Fibroblast of lung (primary cell): ENCODE results near the gene NOS1AP. TPM values are rescaled to one million over a fixed set of nuclear protein-coding genes. Genes with fewer than 3 reads are reported as not detected.

Experiments
- DNase-seq, 2 donors: peaks; one replicate each; pipeline versions ENCODE4 v3.0.0 to v3.0.0-alpha.2; 2010; ENCODE audit warnings: low read depth in 2 of 2
- H2AFZ ChIP-seq: 2 replicates; pipeline ENCODE4 v1.5.1; 2012; ENCODE audit warnings: low read length, control low read depth, inconsistent platforms
- H3K27ac ChIP-seq: 2 replicates; pipeline ENCODE4 v1.5.1; 2011; ENCODE audit warnings: low read length, control low read depth; ENCODE audit not compliant: insufficient read depth
- H3K27me3 ChIP-seq: 2 replicates; pipeline ENCODE4 v1.5.1; 2011; ENCODE audit warnings: mild to moderate bottlenecking, low read length; ENCODE audit not compliant: control insufficient read depth, insufficient read depth
- H3K36me3 ChIP-seq: 2 replicates; pipeline ENCODE4 v1.5.1; 2011; ENCODE audit warnings: low read length; ENCODE audit not compliant: control insufficient read depth, insufficient read depth
- H3K4me1 ChIP-seq: 2 replicates; pipeline ENCODE4 v1.5.1; 2011; ENCODE audit warnings: low read length; ENCODE audit not compliant: control insufficient read depth, insufficient read depth; ENCODE audit errors: extremely low read depth
- H3K4me2 ChIP-seq: 2 replicates; pipeline ENCODE4 v1.5.1; 2011; ENCODE audit warnings: low read length, control low read depth; ENCODE audit not compliant: insufficient read depth; ENCODE audit errors: extremely low read depth
- H3K4me3 ChIP-seq, 4 experiments: fragments of 200-600 bp in 1 of 4; sonication (generic) in 1 of 4; replicated peaks in 1 of 4; 2 replicates each; pipeline ENCODE4 v1.5.1; 2011 to 2016; ENCODE audit warnings: low read length in 4 of 4, low read depth in 3 of 4, mild to moderate bottlenecking in 3 of 4, control low read depth in 2 of 4, inconsistent platforms in 1 of 4, mixed read lengths in 1 of 4; ENCODE audit not compliant: insufficient read depth in 1 of 4; ENCODE audit errors: control extremely low read depth in 1 of 4
- H3K79me2 ChIP-seq: 2 replicates; pipeline ENCODE4 v1.5.1; 2012; ENCODE audit warnings: mild to moderate bottlenecking, low read length, inconsistent platforms; ENCODE audit not compliant: control insufficient read depth, insufficient read depth
- H3K9ac ChIP-seq: 2 replicates; pipeline ENCODE4 v1.5.1; 2011; ENCODE audit warnings: mild to moderate bottlenecking, low read length, control low read depth; ENCODE audit not compliant: insufficient read depth
- H3K9me3 ChIP-seq: 2 replicates; pipeline ENCODE4 v1.5.1; 2012; ENCODE audit warnings: low read depth, low read length; ENCODE audit not compliant: control insufficient read depth, insufficient read depth
- H4K20me1 ChIP-seq: 2 replicates; pipeline ENCODE4 v1.5.1; 2011; ENCODE audit warnings: low read length; ENCODE audit not compliant: control insufficient read depth, insufficient read depth; ENCODE audit errors: extremely low read depth
- CTCF ChIP-seq, 2 donors: IDR thresholded peaks in 1 of 2; conservative IDR thresholded peaks in 1 of 2; 1 replicate in 1 of 2; 2 replicates in 1 of 2; pipeline ENCODE4 v1.5.1; 2011 to 2012; ENCODE audit warnings: low read length in 2 of 2, control low read depth in 1 of 2, inconsistent platforms in 1 of 2, low read depth in 1 of 2, mild to moderate bottlenecking in 1 of 2
- EZH2 ChIP-seq: IDR thresholded peaks from 2 replicates; pipeline ENCODE4 v1.5.1; 2012; ENCODE audit warnings: low read length, control low read depth, mild to moderate bottlenecking; ENCODE audit errors: missing control alignments
- polyA plus RNA-seq, 2 donors: library from polyadenylated mRNA; depleted of rRNA in 1 of 2; stranded (reverse) in 1 of 2; unstranded in 1 of 2; fragments of >200 nt; gene quantifications; 2 replicates each; pipeline ENCODE4 v1.2.1, GENCODE V29; 2011 to 2012; ENCODE audit warnings: missing spikeins in 1 of 2
- total RNA-seq: library from RNA; depleted of rRNA; stranded (reverse); fragments of >200 nt; gene quantifications from 2 replicates; pipeline ENCODE4 v1.2.1, GENCODE V29; 2014

NOS1AP gene
- total and polyA plus RNA-seq, 2 donors (not counting 1 experiment from before 2014, with no cell fraction given): 0.14 to 0.17 TPM

GRCh38 chr1:162218546-162218945 lies 149.1 kb downstream of the NOS1AP start:
- no peak overlapping the region for H3K4me2 ChIP-seq
- no peaks in the 10 kb centered on the region for H3K9me3 ChIP-seq
- H3K27ac ChIP-seq: no peak overlapping the region
- H3K4me3 ChIP-seq: no peak overlapping the region
- H3K36me3 ChIP-seq: no peaks in the 10 kb centered on the region
- no peak for DNase-seq
- H2AFZ ChIP-seq: no peak overlapping the region
- no peaks in the 10 kb centered on the region for H3K27me3 ChIP-seq
- H3K79me2 ChIP-seq: no peaks in the 10 kb centered on the region
- H3K4me1 ChIP-seq: no peaks in the 10 kb centered on the region
- H4K20me1 ChIP-seq: no peaks in the 10 kb centered on the region
- TF ChIP-seq CTCF (conservative IDR thresholded peaks at IDR 0.05 in 1 of 2, IDR thresholded peaks at IDR 0.05 in 1 of 2; ENCODE audit: low read depth in 1 of 2, low read length in 2 of 2) (no peak), EZH2 (no peak)
- H3K9ac ChIP-seq: no peak overlapping the region

- TF ChIP-seq CTCF (conservative IDR thresholded peaks at IDR 0.05 in 1 of 2, IDR thresholded peaks at IDR 0.05 in 1 of 2; ENCODE audit: low read depth in 1 of 2, low read length in 2 of 2): no peak
- TF ChIP-seq EZH2: no peak
- Histone ChIP-seq H4K20me1 (no peaks in the 10 kb centered on the region), H3K79me2 (no peaks in the 10 kb centered on the region), H2AFZ (no peak overlapping the region), H3K9ac (no peak overlapping the region), H3K4me3 (no peak overlapping the region), H3K9me3 (no peaks in the 10 kb centered on the region), H3K4me2 (no peak overlapping the region), H3K27me3 (no peaks in the 10 kb centered on the region), H3K4me1 (no peaks in the 10 kb centered on the region), H3K36me3 (no peaks in the 10 kb centered on the region), H3K27ac (no peak overlapping the region)
- peak in 1 of 2 donors; percentile 48 for DNase-seq
Observed at GRCh38 chr1:162218975-162219374, 149.5 kb downstream of the NOS1AP start.

- DNase-seq: no peak
- H3K9me3 ChIP-seq: no peaks in the 10 kb centered on the region
- no peak overlapping the region for H2AFZ ChIP-seq
- H4K20me1 ChIP-seq: no peaks in the 10 kb centered on the region
- H3K27ac ChIP-seq: no peak overlapping the region
- H3K4me3 ChIP-seq: no peak overlapping the region
- H3K79me2 ChIP-seq: no peaks in the 10 kb centered on the region
- no peaks in the 10 kb centered on the region for H3K36me3 ChIP-seq
- H3K4me2 ChIP-seq: no peak overlapping the region
- no peak overlapping the region for H3K9ac ChIP-seq
- TF ChIP-seq EZH2: no peak
- no peaks in the 10 kb centered on the region for H3K4me1 ChIP-seq
- H3K27me3 ChIP-seq: no peaks in the 10 kb centered on the region
Observed at GRCh38 chr1:162219461-162219860, 150.0 kb downstream of the NOS1AP start.
